ENCODE results near the gene PDE9A.
A peak's percentile ranks its signal among the peaks of the same experiment; 100 is the strongest.
"Not testable (repeated sequence)": the region's sequence is repeated elsewhere in the genome, so short reads cannot be mapped to it uniquely, and the experiment has no call there.

PDE9A gene

DNA sequence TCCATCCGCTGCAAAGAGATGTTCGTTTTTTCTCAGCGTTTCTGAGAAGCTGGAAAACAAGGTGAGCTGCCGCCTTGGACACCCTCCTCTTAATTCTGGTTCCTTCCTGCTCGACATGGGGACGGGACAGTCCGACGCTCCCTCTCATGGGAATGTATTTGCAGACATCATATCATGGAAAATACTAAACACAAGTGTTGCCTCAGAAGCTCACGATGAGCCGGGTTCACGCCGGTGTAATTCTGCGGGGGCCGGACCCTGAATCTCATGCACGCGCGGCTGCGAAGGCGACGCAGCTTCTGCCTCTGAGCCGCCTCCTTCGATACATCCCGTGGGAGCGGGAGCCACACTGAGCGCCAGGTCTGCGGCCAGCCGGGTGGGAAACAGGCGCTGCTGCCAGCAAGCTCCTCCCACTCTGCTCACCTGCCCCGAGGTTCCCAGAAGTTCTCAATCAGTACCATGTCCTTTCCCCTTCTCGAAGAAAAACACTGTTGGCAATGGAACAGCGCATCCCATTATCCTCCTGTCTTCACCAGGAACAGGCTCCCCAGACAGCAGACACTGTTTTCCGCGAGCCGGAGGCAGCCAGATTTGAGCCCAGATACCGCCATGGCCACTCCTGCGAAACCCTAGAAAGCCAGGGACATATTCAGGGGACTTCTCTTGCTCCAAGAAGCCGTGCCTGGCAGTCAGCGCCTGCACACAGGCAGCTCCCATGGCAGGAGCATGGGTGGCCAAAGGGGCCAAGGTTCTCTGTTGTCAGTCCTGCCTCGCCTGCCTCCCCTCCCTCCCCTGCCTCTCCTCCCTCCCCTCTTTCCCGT, 127.9 kb downstream of the PDE9A start:
- peak; percentile 42 to 49 for DNase-seq

- peak; percentile 56 to 58 for DNase-seq
Observed at GRCh38 chr21:42781971-42782722, 128.7 kb downstream of the PDE9A start.

GRCh38 chr21:42782723-42783242, 129.4 kb downstream of the PDE9A start:
- DNase-seq = peak in 1 of 2 experiments; percentile 26

GRCh38 chr21:42784276-42784675, 130.9 kb downstream of the PDE9A start:
- no peak for DNase-seq

DNA sequence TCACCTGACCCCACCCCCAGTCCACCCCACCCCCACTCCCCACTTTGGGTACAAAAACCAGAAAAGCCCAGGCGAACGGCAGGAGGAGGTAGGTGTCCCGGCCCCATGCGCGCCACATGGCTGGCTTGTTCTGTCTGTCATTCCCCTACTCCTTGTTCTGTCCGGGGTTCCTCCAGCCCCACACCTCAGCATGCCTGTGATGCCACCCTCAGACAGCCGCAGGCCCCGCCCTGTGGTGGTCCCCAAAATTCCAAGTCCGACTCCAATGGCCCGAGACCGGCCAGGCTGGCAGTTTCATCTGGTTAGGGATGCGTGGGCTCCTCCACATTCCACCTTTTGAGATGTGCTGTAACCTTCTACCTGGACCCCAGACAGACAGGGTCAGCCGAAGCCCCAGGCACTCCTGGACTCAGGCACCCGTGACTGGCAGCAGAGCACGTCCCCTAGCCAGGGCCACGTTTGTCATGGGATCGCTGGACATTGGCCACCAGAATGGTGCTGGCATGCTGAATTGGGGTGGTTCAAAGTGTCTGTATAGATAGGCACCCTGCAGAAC, 131.6 kb downstream of the PDE9A start:
- DNase-seq = no peak

GRCh38 chr21:42785666-42786427, 132.4 kb downstream of the PDE9A start:
- no peak for DNase-seq

- no peak for DNase-seq
Observed at GRCh38 chr21:42786884-42787283, 133.5 kb downstream of the PDE9A start.

- DNase-seq = no peak
Observed at GRCh38 chr21:42787613-42788012, 134.2 kb downstream of the PDE9A start.

DNA sequence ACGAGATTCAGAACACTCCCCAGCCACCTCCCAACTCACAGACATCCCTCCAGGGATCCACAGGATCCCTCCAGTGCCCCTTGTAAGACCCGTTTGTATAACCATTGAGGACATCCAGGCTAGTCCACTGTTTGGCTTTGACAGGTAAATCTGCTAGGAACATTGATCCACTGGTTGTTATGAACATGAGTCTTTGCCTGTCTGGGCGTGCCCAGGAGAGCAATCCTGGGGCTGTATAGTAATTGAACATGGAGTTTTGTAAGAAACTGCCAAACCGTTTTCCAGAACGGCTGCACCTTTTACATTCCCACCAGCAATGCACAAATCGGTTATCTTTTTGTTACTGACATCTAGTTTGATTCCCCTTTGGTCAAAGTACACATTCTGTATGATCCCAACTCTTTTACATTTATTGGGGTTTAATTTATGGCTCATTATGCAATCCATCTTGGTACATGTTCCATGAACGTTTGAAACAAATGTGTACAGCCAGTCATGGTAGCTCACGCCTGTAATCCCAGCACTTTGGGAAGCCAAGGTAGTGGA, 137.2 kb downstream of the PDE9A start:
- no peak for DNase-seq

DNA sequence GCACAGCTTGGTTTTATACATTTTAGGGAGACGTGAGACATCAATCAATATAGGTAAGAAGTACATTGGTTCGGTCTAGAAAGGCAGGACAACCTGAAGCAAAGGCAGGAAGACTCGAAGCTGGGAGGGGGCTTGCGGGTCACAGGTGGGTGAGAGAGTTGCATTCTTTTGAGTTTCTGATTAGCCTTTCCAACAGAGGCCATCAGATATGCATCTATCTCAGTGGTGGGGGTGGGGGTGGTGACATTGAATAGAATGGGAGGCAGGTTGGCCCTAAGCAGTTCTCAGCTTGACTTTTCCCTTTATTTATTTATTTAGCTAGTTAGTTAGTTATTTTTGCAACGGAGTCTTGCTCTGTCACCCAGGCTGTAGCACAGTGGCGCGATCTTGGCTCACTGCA, 140.4 kb downstream of the PDE9A start:
- no peak for DNase-seq

- no peak for DNase-seq
Observed at GRCh38 chr21:42794551-42794950, 141.1 kb downstream of the PDE9A start.

GRCh38 chr21:42796327-42797062, 143.1 kb downstream of the PDE9A start:
- no peak for DNase-seq

- DNase-seq = no peak
Observed at GRCh38 chr21:42797522-42797921, 144.1 kb downstream of the PDE9A start.

DNA sequence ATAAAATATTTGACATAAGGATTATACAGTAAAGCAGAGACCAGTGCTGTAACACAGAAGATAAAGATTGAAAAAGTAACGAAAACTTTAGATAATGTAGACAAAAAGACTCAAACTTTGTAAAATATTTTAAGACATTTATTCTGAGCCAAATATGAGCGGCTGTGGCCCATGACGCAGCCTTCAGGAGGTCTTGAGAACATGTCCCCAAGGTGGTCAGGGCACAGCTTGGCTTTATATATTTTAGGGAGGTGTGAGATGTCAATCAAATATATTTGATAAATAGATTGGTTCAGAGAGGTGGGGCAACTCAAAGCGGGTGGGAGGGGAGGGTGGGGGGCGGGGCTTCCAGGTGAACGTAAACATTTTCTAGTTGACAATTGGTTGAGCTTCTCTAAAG, 144.7 kb downstream of the PDE9A start:
- no peak for DNase-seq

DNA sequence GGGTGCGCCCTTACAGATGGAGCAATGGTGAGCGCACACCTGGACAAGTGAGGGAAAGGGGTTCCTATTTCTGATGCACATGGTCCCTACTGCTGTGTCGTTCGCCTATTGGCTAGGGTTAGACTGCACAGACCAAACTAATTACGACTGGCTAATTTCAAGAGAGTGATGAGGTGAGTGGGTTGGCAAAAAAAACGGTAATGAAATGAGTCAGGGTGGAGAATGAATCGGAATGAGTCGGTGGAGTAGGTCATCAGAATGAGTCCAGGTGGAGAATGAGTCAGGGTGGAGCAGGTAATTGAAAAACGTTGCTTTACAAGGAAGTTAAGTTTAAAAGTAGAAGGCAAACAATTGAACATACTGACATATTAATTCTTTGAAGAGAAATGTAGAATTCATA, 146.1 kb downstream of the PDE9A start:
- no peak for DNase-seq

DNA sequence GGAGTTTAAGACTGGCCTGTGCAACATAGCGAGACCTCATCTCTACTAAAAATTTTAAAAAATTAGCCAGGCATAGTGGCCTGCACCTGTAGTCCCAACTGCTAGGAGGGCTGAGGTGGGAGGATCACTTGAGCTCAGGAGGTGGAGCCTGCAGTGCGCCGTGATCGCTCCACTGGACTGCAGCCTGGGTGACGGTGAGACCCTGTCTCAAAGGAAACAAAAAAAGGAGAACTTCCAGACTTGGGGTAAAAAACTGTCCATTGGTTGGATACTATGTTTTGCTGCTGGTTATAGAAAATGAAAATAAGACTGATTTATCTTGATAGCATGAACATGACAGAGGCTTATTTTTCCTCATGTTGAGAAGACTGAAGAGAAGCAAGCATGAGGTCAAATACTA, 146.5 kb downstream of the PDE9A start:
- DNase-seq = no peak

- DNase-seq = not testable (repeated sequence)
Observed at GRCh38 chr21:42801616-42802015, 148.2 kb downstream of the PDE9A start.

DNA sequence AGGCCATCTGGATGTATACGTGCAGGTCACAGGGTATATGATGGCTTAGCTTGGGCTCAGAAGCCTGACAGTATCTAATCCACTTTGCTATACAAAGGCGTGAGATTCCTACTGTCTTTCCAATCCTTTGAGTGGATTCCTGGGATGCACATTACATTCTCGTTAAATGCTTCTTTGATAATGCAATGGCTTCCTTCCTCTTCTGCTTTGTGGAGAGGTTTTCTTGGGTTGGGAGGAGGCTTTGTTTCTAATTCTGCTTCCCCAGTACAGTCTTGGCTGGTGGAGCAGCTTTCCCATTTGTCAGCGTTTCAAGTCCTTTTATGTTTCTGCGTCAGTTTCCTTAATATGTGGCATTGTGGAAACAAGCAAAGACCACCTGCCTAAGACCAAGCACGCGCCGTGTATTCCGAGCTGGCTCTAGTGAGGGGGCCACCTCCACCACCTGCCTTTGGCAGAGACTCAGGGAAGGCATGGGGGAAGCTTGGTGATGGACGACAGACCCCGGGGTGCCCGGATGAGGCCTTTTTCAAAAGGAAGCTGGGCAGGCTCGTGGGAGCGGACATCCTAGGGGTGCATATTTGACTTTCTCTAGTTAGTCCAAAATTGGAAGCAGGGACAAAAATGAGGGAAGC, 153.2 kb downstream of the PDE9A start:
- DNase-seq = peak; percentile 3 to 11

GRCh38 chr21:42807293-42807895, 154.0 kb downstream of the PDE9A start:
- DNase-seq = not testable (repeated sequence)

- DNase-seq = no peak
Observed at GRCh38 chr21:42807938-42808613, 154.7 kb downstream of the PDE9A start.

Data from NCI-H524 (cell line).